ENCODE data around the gene DNAH8. TPM values are rescaled to one million over a fixed set of nuclear protein-coding genes. Genes with fewer than 3 reads are reported as not detected.

DNAH8 gene
- total RNA-seq, 1 donor from 2014 or later, result 0.05 TPM

GRCh38 chr6:38853236-38853635 lies 138.1 kb downstream of the DNAH8 start:
- Mint-ChIP-seq H3K27ac (ENCODE audit: unreplicated experiment) (no peak overlapping the region), H3K9me3 (ENCODE audit: low read depth) (no peaks in the 10 kb centered on the region), H3K27me3 (ENCODE audit: low read depth) (peaks cover 21% of the 10 kb centered on the region), H3K36me3 (ENCODE audit: low read depth) (no peaks in the 10 kb centered on the region), H3K4me3 (ENCODE audit: unreplicated experiment) (no peak overlapping the region), H3K4me1 (ENCODE audit: low read depth) (no peaks in the 10 kb centered on the region)
- no peak for TF ChIP-seq CTCF (IDR thresholded peaks at IDR 0.05)
- no peak for DNase-seq (ENCODE audit: low spot score)

GRCh38 chr6:38856492-38856891 lies 141.4 kb downstream of the DNAH8 start:
- DNase-seq (ENCODE audit: low spot score), result no peak
- Mint-ChIP-seq H3K4me3 (ENCODE audit: unreplicated experiment) (no peak overlapping the region), H3K27me3 (ENCODE audit: low read depth) (peaks cover 25% of the 10 kb centered on the region), H3K36me3 (ENCODE audit: low read depth) (no peaks in the 10 kb centered on the region), H3K9me3 (ENCODE audit: low read depth) (no peaks in the 10 kb centered on the region), H3K4me1 (ENCODE audit: low read depth) (no peaks in the 10 kb centered on the region), H3K27ac (ENCODE audit: unreplicated experiment) (no peak overlapping the region)
- TF ChIP-seq CTCF (IDR thresholded peaks at IDR 0.05), result no peak

- H3K4me1 Mint-ChIP-seq (ENCODE audit: low read depth), result no peaks in the 10 kb centered on the region
- no peaks in the 10 kb centered on the region for H3K9me3 Mint-ChIP-seq (ENCODE audit: low read depth)
- H3K27me3 Mint-ChIP-seq (ENCODE audit: low read depth), result peaks cover 22% of the 10 kb centered on the region
- H3K27ac Mint-ChIP-seq (ENCODE audit: unreplicated experiment), result no peak overlapping the region
- TF ChIP-seq CTCF (IDR thresholded peaks at IDR 0.05), result no peak
- H3K4me3 Mint-ChIP-seq (ENCODE audit: unreplicated experiment), result no peak overlapping the region
- no peak for DNase-seq (ENCODE audit: low spot score)
- no peaks in the 10 kb centered on the region for H3K36me3 Mint-ChIP-seq (ENCODE audit: low read depth)
These were observed 142.7 kb downstream of the DNAH8 start for GRCh38 chr6:38857815-38858214.

GRCh38 chr6:38860041-38860440 lies 144.9 kb downstream of the DNAH8 start:
- TF ChIP-seq CTCF (IDR thresholded peaks at IDR 0.05), result no peak
- no peak overlapping the region for H3K27ac Mint-ChIP-seq (ENCODE audit: unreplicated experiment)
- no peak overlapping the region for H3K4me3 Mint-ChIP-seq (ENCODE audit: unreplicated experiment)
- H3K27me3 Mint-ChIP-seq (ENCODE audit: low read depth), result peaks cover 25% of the 10 kb centered on the region
- H3K36me3 Mint-ChIP-seq (ENCODE audit: low read depth), result peaks cover 2% of the 10 kb centered on the region
- no peaks in the 10 kb centered on the region for H3K9me3 Mint-ChIP-seq (ENCODE audit: low read depth)
- no peaks in the 10 kb centered on the region for H3K4me1 Mint-ChIP-seq (ENCODE audit: low read depth)
- no peak for DNase-seq (ENCODE audit: low spot score)

GRCh38 chr6:38861926-38862401 lies 146.9 kb downstream of the DNAH8 start:
- H3K27me3 Mint-ChIP-seq (ENCODE audit: low read depth), result peaks cover 20% of the 10 kb centered on the region
- no peaks in the 10 kb centered on the region for H3K4me1 Mint-ChIP-seq (ENCODE audit: low read depth)
- H3K27ac Mint-ChIP-seq (ENCODE audit: unreplicated experiment), result no peak overlapping the region
- H3K36me3 Mint-ChIP-seq (ENCODE audit: low read depth), result peaks cover 2% of the 10 kb centered on the region
- H3K9me3 Mint-ChIP-seq (ENCODE audit: low read depth), result no peaks in the 10 kb centered on the region
- H3K4me3 Mint-ChIP-seq (ENCODE audit: unreplicated experiment), result no peak overlapping the region
- TF ChIP-seq CTCF (IDR thresholded peaks at IDR 0.05), result no peak
- DNase-seq (ENCODE audit: low spot score), result no peak

All from chondrocyte (in vitro differentiated cells).